Measurements from ENCODE around the gene COL13A1.

The COL13A1 gene

DNA sequence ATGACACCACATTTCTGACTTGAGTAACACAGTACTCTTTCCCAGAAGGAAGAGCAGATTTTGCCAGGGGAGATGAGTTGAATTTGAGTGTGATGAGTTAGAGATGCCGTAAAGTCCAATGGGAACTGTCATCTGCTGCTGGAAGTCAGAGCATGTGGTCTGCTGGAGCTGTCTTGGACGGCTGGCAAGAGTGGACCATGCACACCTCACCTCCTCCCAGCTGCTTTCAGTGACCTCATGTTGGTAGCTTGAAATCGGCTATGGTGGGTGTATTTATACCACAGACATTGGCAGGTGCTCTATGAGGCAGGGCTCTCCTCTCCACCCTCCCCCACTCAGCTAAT, 82.3 kb downstream of the COL13A1 start:
- DNase-seq (ENCODE audit: insufficient read length, low spot score) (no peak), FAIRE-seq (no peak)
- no peak for TF ChIP-seq POLR2AphosphoS5 (IDR thresholded peaks at IDR 0.05; ENCODE audit: low read depth, low read length)

DNA sequence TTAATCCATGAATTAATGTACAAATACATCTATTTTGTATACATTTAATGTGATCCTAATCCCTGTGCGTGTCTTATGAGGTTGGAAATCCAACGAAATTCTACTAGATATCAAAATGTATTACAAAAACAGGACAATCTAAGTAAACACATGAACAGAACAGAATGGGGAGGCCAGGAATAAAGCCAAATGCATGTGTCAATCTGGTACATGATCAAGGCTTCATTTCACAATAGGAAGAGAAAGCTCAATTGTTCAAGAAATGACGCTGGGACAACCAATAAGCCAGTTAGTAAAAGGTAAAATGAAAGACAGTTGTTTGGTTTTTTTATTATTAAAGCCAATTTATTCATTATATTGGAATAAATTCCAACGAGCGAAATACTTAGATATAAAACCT, 83.0 kb downstream of the COL13A1 start:
- FAIRE-seq (no peak), DNase-seq (ENCODE audit: insufficient read length, low spot score) (no peak)
- TF ChIP-seq SPI1 (IDR thresholded peaks at IDR 0.05; ENCODE audit: low read depth, low read length) = no peak
- TF ChIP-seq PAX5 (IDR thresholded peaks at IDR 0.05; ENCODE audit: insufficient read depth, low read length, severe bottlenecking) = no peak
- no peak for TF ChIP-seq POLR2AphosphoS5 (IDR thresholded peaks at IDR 0.05; ENCODE audit: low read depth, low read length)
- no peak for TF ChIP-seq POLR2A (IDR thresholded peaks at IDR 0.05; ENCODE audit: low read depth, low read length)
- TF ChIP-seq TAF1 (IDR thresholded peaks at IDR 0.05; ENCODE audit: low read depth, low read length) = no peak
- no peak for TF ChIP-seq POU2F2 (IDR thresholded peaks at IDR 0.05; ENCODE audit: low read depth, low read length)

DNA sequence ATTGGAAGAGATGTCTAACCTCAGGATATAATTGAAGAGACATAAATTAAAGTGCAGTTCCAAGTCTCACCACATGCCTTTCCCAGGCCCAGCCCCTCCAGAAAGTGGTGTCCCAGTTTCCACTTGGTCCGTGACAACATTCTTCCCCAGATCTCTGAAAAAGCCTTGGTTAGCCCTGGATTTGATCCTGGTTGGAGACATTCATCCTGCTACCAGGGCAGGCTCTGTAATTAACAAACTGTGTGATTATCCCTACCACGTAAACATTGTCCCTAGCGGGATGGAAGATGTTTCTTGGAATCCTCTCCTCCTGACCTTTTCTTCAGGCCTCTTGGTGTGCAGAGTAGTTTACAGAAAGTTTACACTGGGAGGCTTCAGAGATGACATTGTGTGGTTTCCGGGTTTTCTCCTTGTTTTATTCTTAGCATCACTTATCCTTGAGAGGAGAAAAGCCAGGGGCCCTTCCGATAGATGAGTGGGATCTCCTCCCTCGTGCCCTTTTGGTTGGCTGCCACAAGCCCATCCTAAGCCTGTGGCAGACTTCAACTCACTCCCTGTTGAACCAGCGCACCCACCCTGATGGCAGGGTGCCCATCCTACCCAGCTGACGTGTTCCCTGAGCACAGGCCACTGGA, 83.8 kb downstream of the COL13A1 start:
- DNase-seq (ENCODE audit: insufficient read length, low spot score) = no peak
- FAIRE-seq = no peak
- TF ChIP-seq TAF1 (IDR thresholded peaks at IDR 0.05; ENCODE audit: low read depth, low read length) = no peak
- TF ChIP-seq SPI1 (IDR thresholded peaks at IDR 0.05; ENCODE audit: low read depth, low read length) = no peak
- TF ChIP-seq POU2F2 (IDR thresholded peaks at IDR 0.05; ENCODE audit: low read depth, low read length) = no peak
- no peak for TF ChIP-seq POLR2A (IDR thresholded peaks at IDR 0.05; ENCODE audit: low read depth, low read length)
- no peak for TF ChIP-seq POLR2AphosphoS5 (IDR thresholded peaks at IDR 0.05; ENCODE audit: low read depth, low read length)
- TF ChIP-seq PAX5 (IDR thresholded peaks at IDR 0.05; ENCODE audit: insufficient read depth, low read length, severe bottlenecking) = no peak

DNA sequence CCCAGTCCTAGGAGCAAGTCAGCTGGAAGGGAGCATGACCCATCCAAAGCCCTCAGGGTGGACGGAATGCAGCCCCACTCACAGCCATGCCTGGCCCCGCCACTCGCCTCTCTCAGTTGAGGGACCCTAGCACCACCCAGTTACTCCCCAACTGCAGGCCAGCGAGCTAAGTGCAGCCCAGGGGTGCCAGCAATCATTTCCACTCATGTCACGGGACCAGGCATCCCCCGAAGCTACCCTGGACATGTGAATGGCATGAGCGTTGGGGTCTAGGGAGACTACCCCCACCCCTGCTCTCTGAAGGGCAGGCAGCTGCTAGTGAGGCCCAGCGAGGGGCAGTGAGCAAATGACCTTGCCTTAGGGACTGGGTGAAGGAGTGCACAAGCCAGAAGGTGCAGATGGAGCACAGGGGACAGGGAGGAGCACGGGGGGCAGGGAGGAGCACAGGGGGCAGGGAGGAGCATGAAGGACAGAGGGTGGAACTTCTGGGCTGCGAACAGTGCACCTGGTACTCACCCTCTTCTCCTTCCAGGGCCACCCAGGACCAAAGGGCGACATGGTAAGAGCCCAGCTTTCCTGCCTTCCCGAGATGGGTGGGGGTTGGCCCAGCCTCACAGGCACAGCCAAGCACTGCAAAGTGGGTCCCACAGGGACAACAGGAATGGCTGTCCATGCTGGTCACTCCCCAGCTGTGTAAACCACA, 87.3 kb downstream of the COL13A1 start:
- no peak for FAIRE-seq
- no peak for DNase-seq (ENCODE audit: insufficient read length, low spot score)
- no peak for TF ChIP-seq POU2F2 (IDR thresholded peaks at IDR 0.05; ENCODE audit: low read depth, low read length)
- TF ChIP-seq PAX5 (IDR thresholded peaks at IDR 0.05; ENCODE audit: insufficient read depth, low read length, severe bottlenecking) = no peak
- TF ChIP-seq POLR2A (IDR thresholded peaks at IDR 0.05; ENCODE audit: low read depth, low read length) = no peak
- TF ChIP-seq POLR2AphosphoS5 (IDR thresholded peaks at IDR 0.05; ENCODE audit: low read depth, low read length) = no peak
- TF ChIP-seq TAF1 (IDR thresholded peaks at IDR 0.05; ENCODE audit: low read depth, low read length) = no peak
- TF ChIP-seq SPI1 (IDR thresholded peaks at IDR 0.05; ENCODE audit: low read depth, low read length) = no peak

DNA sequence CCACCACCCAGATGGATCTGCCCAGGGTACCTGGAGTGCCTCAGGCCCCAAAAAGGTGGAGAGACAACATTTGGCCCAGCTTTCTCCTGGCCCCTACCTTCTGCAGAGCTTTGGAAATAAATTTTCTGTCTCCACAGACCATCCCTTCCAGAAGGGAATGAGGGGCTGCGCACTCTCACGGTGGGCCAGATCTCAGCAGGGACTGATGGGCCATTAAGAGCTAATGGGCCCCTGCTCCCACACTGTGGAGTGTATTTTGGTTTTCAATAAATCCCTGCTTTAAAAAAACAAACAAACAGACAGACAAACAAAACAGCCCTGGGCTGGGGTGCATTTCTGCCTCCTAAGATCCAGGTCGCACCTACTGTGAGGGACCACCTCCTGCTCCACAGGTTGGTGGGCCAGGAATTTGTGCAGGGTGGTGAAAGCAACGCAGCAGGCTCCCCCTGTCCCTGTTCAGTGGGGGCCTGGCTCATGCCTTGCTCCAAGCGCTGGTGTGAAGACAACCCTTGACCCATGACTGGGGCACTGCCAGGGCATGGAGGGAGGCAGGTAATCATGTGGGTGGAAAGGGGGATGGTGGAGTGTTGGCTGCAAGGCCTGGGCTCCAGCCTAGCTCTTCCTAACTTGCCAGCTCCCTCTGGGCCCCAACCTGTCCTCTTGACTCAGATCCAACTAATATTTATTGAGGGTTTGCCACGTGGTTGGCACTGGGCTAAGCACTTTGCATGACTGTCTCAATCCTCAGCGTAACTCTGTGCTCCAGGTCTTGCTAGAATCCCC, 88.5 kb downstream of the COL13A1 start:
- TF ChIP-seq SPI1 (IDR thresholded peaks at IDR 0.05; ENCODE audit: low read depth, low read length) = no peak
- TF ChIP-seq POU2F2 (IDR thresholded peaks at IDR 0.05; ENCODE audit: low read depth, low read length) = no peak
- TF ChIP-seq POLR2A (IDR thresholded peaks at IDR 0.05; ENCODE audit: low read depth, low read length) = no peak
- no peak for TF ChIP-seq POLR2AphosphoS5 (IDR thresholded peaks at IDR 0.05; ENCODE audit: low read depth, low read length)
- TF ChIP-seq TAF1 (IDR thresholded peaks at IDR 0.05; ENCODE audit: low read depth, low read length) = no peak
- no peak for TF ChIP-seq PAX5 (IDR thresholded peaks at IDR 0.05; ENCODE audit: insufficient read depth, low read length, severe bottlenecking)
- no peak for FAIRE-seq
- no peak for DNase-seq (ENCODE audit: insufficient read length, low spot score)

DNA sequence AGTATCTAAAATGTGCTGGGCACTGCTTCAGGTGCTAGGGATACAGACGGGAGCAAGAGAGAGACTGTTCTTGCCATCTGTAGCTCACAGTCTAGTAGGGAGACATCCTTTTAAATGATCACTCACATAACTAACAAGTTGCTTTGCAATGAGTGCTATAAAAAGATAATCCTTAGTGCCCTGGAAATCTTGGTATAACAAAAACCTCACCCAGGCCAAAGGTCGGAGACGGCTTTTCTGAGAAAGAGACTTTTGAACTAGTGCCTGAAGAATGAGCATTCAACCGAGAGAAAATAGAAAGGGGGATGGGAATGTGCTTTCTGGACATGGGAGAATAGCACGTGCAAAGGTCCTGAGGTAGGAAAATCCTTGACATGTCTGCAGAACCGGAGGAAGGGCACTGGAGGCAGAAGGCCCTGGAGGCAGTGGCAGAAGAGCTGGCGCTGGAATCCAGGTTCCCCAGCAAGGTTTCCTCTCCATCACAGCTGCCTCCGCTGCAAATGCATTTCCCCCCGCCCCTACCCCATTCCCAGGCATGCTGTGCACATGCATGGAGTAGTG, 89.4 kb downstream of the COL13A1 start:
- DNase-seq (ENCODE audit: insufficient read length, low spot score) = no peak
- no peak for FAIRE-seq
- TF ChIP-seq POLR2AphosphoS5 (IDR thresholded peaks at IDR 0.05; ENCODE audit: low read depth, low read length) = no peak

DNA sequence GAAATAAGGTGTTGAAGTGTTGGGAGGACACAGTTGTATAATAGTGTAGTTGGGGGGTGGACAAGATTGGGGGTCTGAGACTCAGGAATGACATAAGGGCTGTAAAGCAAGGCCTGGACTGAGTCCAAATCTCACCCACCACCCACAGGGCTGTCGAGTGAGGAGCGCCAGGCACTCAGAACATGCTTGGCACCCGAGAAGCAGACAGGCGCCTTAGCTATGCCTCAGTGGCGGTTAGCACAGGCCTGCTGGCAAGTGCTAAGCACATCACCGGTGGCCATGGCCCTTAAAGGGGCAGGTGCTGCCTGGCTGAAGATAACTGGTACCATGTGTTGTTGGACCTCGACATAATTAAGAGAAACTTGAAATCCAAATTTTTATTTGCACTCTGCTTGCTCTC, 90.7 kb downstream of the COL13A1 start:
- no peak for FAIRE-seq
- no peak for DNase-seq (ENCODE audit: insufficient read length, low spot score)
- TF ChIP-seq POLR2A (IDR thresholded peaks at IDR 0.05; ENCODE audit: low read depth, low read length) (no peak), PAX5 (IDR thresholded peaks at IDR 0.05; ENCODE audit: insufficient read depth, low read length, severe bottlenecking) (no peak), POLR2AphosphoS5 (IDR thresholded peaks at IDR 0.05; ENCODE audit: low read depth, low read length) (no peak), SPI1 (IDR thresholded peaks at IDR 0.05; ENCODE audit: low read depth, low read length) (no peak), TAF1 (IDR thresholded peaks at IDR 0.05; ENCODE audit: low read depth, low read length) (no peak), POU2F2 (IDR thresholded peaks at IDR 0.05; ENCODE audit: low read depth, low read length) (no peak)

DNA sequence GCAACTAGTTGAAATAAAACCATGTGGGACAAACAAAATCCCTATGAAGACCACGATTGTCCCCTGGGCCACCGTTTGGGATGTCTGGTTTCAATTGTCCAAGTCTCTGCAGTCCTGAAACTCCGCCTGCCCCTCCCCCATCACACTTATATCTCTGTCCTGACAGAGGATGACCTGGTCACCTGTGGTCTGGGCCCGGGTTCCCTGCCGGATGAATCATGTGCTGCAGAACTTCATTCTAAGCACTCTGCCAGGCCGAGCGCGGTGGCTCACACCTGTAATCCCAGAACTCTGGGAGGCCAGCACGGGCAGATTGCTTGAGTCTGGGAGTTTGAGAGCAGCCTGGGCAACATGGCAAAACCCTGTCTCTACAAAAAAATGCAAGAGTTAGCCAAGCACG, 91.1 kb downstream of the COL13A1 start:
- FAIRE-seq = no peak

DNA sequence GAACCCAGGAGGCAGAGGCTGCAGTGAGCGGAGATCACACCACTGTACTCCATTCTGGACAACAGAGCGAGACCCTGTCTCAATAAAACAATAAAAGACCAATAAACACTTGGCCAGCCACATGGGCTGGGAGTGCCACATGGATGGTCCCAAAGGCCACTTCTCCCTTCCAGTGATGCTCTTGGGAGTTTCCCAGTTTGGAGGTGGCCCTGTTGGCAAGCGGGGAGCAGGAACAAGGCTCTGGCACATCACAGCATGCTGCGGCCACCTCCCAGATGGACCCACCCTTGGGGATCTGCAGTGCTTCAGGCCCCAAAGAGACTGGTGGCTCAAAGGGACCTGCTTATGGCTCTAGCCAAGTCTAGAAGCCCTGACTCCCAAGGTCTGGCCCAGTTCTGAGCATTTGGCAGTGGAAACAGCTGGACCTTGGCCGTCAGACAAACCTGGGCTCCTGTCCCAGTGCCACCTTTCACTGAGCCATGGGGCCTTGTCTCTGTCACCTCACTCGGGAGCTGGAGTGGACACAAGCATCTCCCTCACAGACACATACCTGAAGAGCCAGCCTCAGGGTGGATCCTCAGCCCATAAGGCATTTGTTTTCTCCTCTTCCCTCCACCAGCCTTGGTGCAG, 91.7 kb downstream of the COL13A1 start:
- DNase-seq (ENCODE audit: insufficient read length, low spot score) (no peak), FAIRE-seq (no peak)
- TF ChIP-seq PAX5 (IDR thresholded peaks at IDR 0.05; ENCODE audit: insufficient read depth, low read length, severe bottlenecking) (no peak), POLR2AphosphoS5 (IDR thresholded peaks at IDR 0.05; ENCODE audit: low read depth, low read length) (no peak), POU2F2 (IDR thresholded peaks at IDR 0.05; ENCODE audit: low read depth, low read length) (no peak), SPI1 (IDR thresholded peaks at IDR 0.05; ENCODE audit: low read depth, low read length) (no peak), TAF1 (IDR thresholded peaks at IDR 0.05; ENCODE audit: low read depth, low read length) (no peak), POLR2A (IDR thresholded peaks at IDR 0.05; ENCODE audit: low read depth, low read length) (no peak)

More for the DNA sequence above, 91.1 kb downstream of the COL13A1 start:
- no peak for TF ChIP-seq POLR2AphosphoS5 (IDR thresholded peaks at IDR 0.05; ENCODE audit: low read depth, low read length)
- TF ChIP-seq SPI1 (IDR thresholded peaks at IDR 0.05; ENCODE audit: low read depth, low read length) = no peak
- TF ChIP-seq POU2F2 (IDR thresholded peaks at IDR 0.05; ENCODE audit: low read depth, low read length) = no peak
- no peak for TF ChIP-seq PAX5 (IDR thresholded peaks at IDR 0.05; ENCODE audit: insufficient read depth, low read length, severe bottlenecking)
- no peak for TF ChIP-seq TAF1 (IDR thresholded peaks at IDR 0.05; ENCODE audit: low read depth, low read length)
- TF ChIP-seq POLR2A (IDR thresholded peaks at IDR 0.05; ENCODE audit: low read depth, low read length) = no peak
- DNase-seq (ENCODE audit: insufficient read length, low spot score) = no peak
